Measurements from ENCODE around the gene R3HDM2.

R3HDM2 gene

GRCh38 chr12:57233357-57234232 is 197.2 kb downstream of the R3HDM2 start:
- Histone ChIP-seq H3K36me3 (ENCODE audit: control insufficient read depth, insufficient read depth, low read length) (peaks cover 47% of the 10 kb centered on the region), H3K9me3 (ENCODE audit: control insufficient read depth, low read length) (no peaks in the 10 kb centered on the region), H3K4me3 (ENCODE audit: extremely low read depth, insufficient read depth, low read length, poor library complexity, severe bottlenecking) (no peak overlapping the region), H3K4me1 (ENCODE audit: control insufficient read depth, insufficient read depth, low read length, poor library complexity, severe bottlenecking) (peaks cover 19% of the 10 kb centered on the region), H3K27ac (ENCODE audit: low read depth, low read length, severe bottlenecking) (no peak overlapping the region)
- 96 to 99% methylated on average over 5 to 10 of the region's 15 CpGs for WGBS, 2 experiments (ENCODE audit: insufficient coverage in 2 of 2)

GRCh38 chr12:57232156-57232756 is 198.6 kb downstream of the R3HDM2 start:
- no peak overlapping the region for H3K4me3 ChIP-seq (ENCODE audit: extremely low read depth, insufficient read depth, low read length, poor library complexity, severe bottlenecking)
- no peaks in the 10 kb centered on the region for H3K9me3 ChIP-seq (ENCODE audit: control insufficient read depth, low read length)
- H3K4me1 ChIP-seq (ENCODE audit: control insufficient read depth, insufficient read depth, low read length, poor library complexity, severe bottlenecking): peaks cover 28% of the 10 kb centered on the region
- H3K27ac ChIP-seq (ENCODE audit: low read depth, low read length, severe bottlenecking): no peak overlapping the region
- 99% methylated on average over 9 to 12 of the region's 19 CpGs for WGBS, 2 experiments (ENCODE audit: insufficient coverage in 2 of 2)
- H3K36me3 ChIP-seq (ENCODE audit: control insufficient read depth, insufficient read depth, low read length): peaks cover 47% of the 10 kb centered on the region

DNA sequence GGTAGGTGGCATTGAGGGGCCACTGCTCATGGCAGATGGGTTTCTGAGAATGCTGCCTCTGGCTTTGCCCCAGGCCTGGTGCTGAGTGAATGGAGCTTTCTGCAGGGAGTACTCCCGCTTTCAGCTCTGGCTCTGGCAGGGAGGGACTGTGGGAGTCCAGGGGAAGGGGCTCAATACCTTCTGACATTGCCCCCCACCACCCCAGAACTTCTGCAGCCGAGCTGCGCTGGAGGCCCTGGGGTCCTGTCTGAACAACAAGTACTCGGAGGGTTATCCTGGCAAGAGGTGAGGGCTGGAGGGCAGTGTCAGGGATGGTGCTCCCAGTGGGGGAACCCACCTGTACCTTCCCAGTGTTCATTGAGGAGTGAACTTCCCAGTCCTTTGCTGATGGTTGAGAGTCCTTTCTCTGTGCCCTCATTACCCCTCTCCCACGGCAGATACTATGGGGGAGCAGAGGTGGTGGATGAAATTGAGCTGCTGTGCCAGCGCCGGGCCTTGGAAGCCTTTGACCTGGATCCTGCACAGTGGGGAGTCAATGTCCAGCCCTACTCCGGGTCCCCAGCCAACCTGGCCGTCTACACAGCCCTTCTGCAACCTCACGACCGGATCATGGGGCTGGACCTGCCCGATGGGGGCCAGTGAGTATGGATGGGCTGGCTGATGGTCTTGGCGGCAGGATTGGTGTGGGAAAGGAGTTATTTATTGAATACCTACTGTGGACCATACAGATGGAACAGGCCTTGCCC is 199.4 kb downstream of the R3HDM2 start:
- Histone ChIP-seq H3K36me3 (ENCODE audit: control insufficient read depth, insufficient read depth, low read length) (peaks cover 47% of the 10 kb centered on the region), H3K9me3 (ENCODE audit: control insufficient read depth, low read length) (no peaks in the 10 kb centered on the region), H3K4me1 (ENCODE audit: control insufficient read depth, insufficient read depth, low read length, poor library complexity, severe bottlenecking) (peaks cover 34% of the 10 kb centered on the region), H3K27ac (ENCODE audit: low read depth, low read length, severe bottlenecking) (no peak overlapping the region), H3K4me3 (ENCODE audit: extremely low read depth, insufficient read depth, low read length, poor library complexity, severe bottlenecking) (peak overlapping the region; percentile 79)
- 97 to 98% methylated on average over 9 to 11 of the region's 13 CpGs for WGBS, 2 experiments (ENCODE audit: insufficient coverage in 2 of 2)

- whole genome bisulfite sequencing, 2 experiments (ENCODE audit: insufficient coverage in 2 of 2): 52 to 76% methylated on average over 5 to 9 of the region's 10 CpGs
- peaks cover 34% of the 10 kb centered on the region for H3K4me1 ChIP-seq (ENCODE audit: control insufficient read depth, insufficient read depth, low read length, poor library complexity, severe bottlenecking)
- H3K4me3 ChIP-seq (ENCODE audit: extremely low read depth, insufficient read depth, low read length, poor library complexity, severe bottlenecking): peak overlapping the region; percentile 79
- H3K36me3 ChIP-seq (ENCODE audit: control insufficient read depth, insufficient read depth, low read length): peaks cover 47% of the 10 kb centered on the region
- H3K9me3 ChIP-seq (ENCODE audit: control insufficient read depth, low read length): no peaks in the 10 kb centered on the region
- peak overlapping the region; percentile 100 for H3K27ac ChIP-seq (ENCODE audit: low read depth, low read length, severe bottlenecking)
Observed at GRCh38 chr12:57230381-57231155, 200.3 kb downstream of the R3HDM2 start.

GRCh38 chr12:57229634-57230380 is 201.0 kb downstream of the R3HDM2 start, which contains the start of gene SHMT2:
SHMT2 (plus strand) TSS chr12:57229711; CDS start chr12:57229779, 68 bp downstream.
- H3K4me3 ChIP-seq (ENCODE audit: extremely low read depth, insufficient read depth, low read length, poor library complexity, severe bottlenecking): peak within 1 kb of the TSS; percentile 79
- peaks cover 44% of the 10 kb centered on the region for H3K36me3 ChIP-seq (ENCODE audit: control insufficient read depth, insufficient read depth, low read length)
- H3K4me1 ChIP-seq (ENCODE audit: control insufficient read depth, insufficient read depth, low read length, poor library complexity, severe bottlenecking): peaks cover 34% of the 10 kb centered on the region
- 0 to 1% methylated on average over 33 to 39 of the region's 42 CpGs for WGBS, 2 experiments (ENCODE audit: insufficient coverage in 2 of 2)
- H3K27ac ChIP-seq (ENCODE audit: low read depth, low read length, severe bottlenecking): peak within 1 kb of the TSS; percentile 100
- H3K9me3 ChIP-seq (ENCODE audit: control insufficient read depth, low read length): no peaks in the 10 kb centered on the region

- peak overlapping the region; percentile 100 for H3K27ac ChIP-seq (ENCODE audit: low read depth, low read length, severe bottlenecking)
- 0 to 16% methylated on average over 4 to 6 of the region's 9 CpGs for WGBS, 2 experiments (ENCODE audit: insufficient coverage in 2 of 2)
- H3K4me1 ChIP-seq (ENCODE audit: control insufficient read depth, insufficient read depth, low read length, poor library complexity, severe bottlenecking): peaks cover 34% of the 10 kb centered on the region
- peaks cover 37% of the 10 kb centered on the region for H3K36me3 ChIP-seq (ENCODE audit: control insufficient read depth, insufficient read depth, low read length)
- H3K4me3 ChIP-seq (ENCODE audit: extremely low read depth, insufficient read depth, low read length, poor library complexity, severe bottlenecking): peak overlapping the region; percentile 79
- H3K9me3 ChIP-seq (ENCODE audit: control insufficient read depth, low read length): no peaks in the 10 kb centered on the region
Observed at GRCh38 chr12:57229046-57229633, 201.7 kb downstream of the R3HDM2 start.

- Histone ChIP-seq H3K4me1 (ENCODE audit: control insufficient read depth, insufficient read depth, low read length, poor library complexity, severe bottlenecking) (peaks cover 34% of the 10 kb centered on the region), H3K9me3 (ENCODE audit: control insufficient read depth, low read length) (no peaks in the 10 kb centered on the region), H3K27ac (ENCODE audit: low read depth, low read length, severe bottlenecking) (no peak overlapping the region), H3K36me3 (ENCODE audit: control insufficient read depth, insufficient read depth, low read length) (peaks cover 21% of the 10 kb centered on the region), H3K4me3 (ENCODE audit: extremely low read depth, insufficient read depth, low read length, poor library complexity, severe bottlenecking) (peak overlapping the region; percentile 29)
- 18 to 36% methylated on average over 5 to 6 of the region's 8 CpGs for WGBS, 2 experiments (ENCODE audit: insufficient coverage in 2 of 2)
Observed at GRCh38 chr12:57227315-57228115, 203.3 kb downstream of the R3HDM2 start.

DNA sequence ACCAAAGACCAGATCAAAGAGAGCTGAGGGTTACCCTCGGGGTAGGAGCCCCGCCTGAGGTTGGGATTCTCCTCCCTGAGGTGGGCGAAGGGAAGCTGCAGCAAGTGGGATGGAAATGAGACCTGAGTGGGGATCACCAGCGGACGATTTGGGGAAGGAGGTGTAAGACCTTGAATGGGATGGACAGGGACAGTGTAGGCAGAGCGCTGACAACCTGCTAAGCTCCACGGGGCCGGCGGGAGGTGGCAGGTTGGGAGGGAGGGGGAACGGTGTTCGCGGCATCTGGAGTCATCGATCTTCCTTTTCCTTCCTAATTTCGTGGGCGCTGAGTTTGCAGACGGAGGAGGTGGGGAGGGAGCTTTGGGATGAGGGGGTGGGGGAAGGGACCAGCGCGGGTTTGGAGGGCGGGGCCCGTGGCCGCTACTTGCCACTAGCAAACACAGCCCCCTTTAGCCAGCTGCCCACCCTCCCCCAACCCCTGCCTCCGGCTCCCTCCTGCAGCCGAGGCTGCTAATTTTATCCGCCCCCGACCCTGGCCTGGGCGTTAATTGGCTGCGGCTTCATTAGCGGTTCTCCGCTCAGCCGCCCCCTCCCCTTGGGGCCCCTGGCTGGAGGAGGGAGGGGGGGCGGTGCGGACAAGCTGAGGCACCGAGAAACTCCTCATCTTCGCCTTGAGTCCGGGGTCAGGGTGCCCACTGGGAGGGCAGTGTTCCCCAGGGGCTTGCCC is 204.1 kb downstream of the R3HDM2 start:
- H3K27ac ChIP-seq (ENCODE audit: low read depth, low read length, severe bottlenecking): no peak overlapping the region
- H3K36me3 ChIP-seq (ENCODE audit: control insufficient read depth, insufficient read depth, low read length): peaks cover 13% of the 10 kb centered on the region
- 0 to 3% methylated on average over 15 to 18 of the region's 35 CpGs for WGBS, 2 experiments (ENCODE audit: insufficient coverage in 2 of 2)
- H3K9me3 ChIP-seq (ENCODE audit: control insufficient read depth, low read length): no peaks in the 10 kb centered on the region
- H3K4me1 ChIP-seq (ENCODE audit: control insufficient read depth, insufficient read depth, low read length, poor library complexity, severe bottlenecking): peaks cover 31% of the 10 kb centered on the region
- peak overlapping the region; percentile 29 for H3K4me3 ChIP-seq (ENCODE audit: extremely low read depth, insufficient read depth, low read length, poor library complexity, severe bottlenecking)
